Body of pancreas (tissue), 4 donors: ENCODE measurements around the gene ETV1.

ENCODE experiments used
- CTCF ChIP-seq, 7 experiments: fragments of 450-650 bp in 4 of 7; fragments of 200-600 bp in 3 of 7; sonication (generic) in 3 of 7; IDR thresholded peaks; one replicate each; pipeline ENCODE4 v1.5.1; 2016 to 2019; ENCODE audit warnings: antibody characterized with exemption in 7 of 7
- POLR2A ChIP-seq, 3 donors: fragments of 450-650 bp; IDR thresholded peaks; one replicate each; pipeline ENCODE4 v1.6.1; 2016; ENCODE audit warnings: antibody characterized with exemption in 3 of 3, mild to moderate bottlenecking in 2 of 3

GRCh38 chr7:13988065-13988464 lies 1.4 kb downstream of the ETV1 start:
- TF ChIP-seq POLR2A (IDR thresholded peaks at IDR 0.05), result no peak
- no peak for TF ChIP-seq CTCF (IDR thresholded peaks at IDR 0.05)
